PC-3 (cell line): ENCODE data around the gene YAP1.

Experiments
- EZH2 ChIP-seq: fragments of 300-600 bp; sonication (generic); IDR thresholded peaks from one replicate; pipeline ENCODE4 v1.6.1; 2017; ENCODE audit warnings: antibody characterized with exemption, mild to moderate bottlenecking, low read length; ENCODE audit not compliant: unreplicated experiment
- TF ChIP-seq, protein P1 (sequence below): fragments of 300-600 bp; sonication (generic); conservative IDR thresholded peaks from 2 replicates; pipeline ENCODE4 v1.5.1; 2017; ENCODE audit warnings: antibody characterized with exemption, low read depth, mild to moderate bottlenecking, low read length

DNA sequence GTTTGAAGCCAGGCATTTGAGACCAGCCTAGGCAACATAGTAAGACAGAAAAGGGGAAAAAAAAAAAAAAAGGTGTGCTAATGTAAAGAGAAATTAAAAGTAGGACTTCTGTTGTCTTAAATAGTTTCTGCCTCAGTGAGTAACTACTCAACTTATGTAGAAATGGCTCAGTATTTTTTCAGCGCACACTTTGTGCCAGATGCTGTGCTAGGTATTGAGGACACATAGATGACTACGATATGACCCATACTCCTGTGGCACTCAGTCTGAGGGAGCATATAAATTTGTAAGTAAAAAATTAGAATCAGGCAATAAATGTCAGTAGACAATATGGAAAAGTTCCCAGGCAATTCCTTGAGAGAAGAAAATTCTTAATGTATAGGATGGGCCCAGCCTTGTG is 93.9 kb downstream of the YAP1 start:
- TF ChIP-seq, protein P1, sequence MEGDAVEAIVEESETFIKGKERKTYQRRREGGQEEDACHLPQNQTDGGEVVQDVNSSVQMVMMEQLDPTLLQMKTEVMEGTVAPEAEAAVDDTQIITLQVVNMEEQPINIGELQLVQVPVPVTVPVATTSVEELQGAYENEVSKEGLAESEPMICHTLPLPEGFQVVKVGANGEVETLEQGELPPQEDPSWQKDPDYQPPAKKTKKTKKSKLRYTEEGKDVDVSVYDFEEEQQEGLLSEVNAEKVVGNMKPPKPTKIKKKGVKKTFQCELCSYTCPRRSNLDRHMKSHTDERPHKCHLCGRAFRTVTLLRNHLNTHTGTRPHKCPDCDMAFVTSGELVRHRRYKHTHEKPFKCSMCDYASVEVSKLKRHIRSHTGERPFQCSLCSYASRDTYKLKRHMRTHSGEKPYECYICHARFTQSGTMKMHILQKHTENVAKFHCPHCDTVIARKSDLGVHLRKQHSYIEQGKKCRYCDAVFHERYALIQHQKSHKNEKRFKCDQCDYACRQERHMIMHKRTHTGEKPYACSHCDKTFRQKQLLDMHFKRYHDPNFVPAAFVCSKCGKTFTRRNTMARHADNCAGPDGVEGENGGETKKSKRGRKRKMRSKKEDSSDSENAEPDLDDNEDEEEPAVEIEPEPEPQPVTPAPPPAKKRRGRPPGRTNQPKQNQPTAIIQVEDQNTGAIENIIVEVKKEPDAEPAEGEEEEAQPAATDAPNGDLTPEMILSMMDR: no peak
- TF ChIP-seq EZH2: no peak
